Fibroblast of skin of right quadriceps (primary cell): ENCODE results near the gene TAS2R60.
A peak's percentile ranks its signal among the peaks of the same experiment; 100 is the strongest.
"Not testable (repeated sequence)": the region's sequence is repeated elsewhere in the genome, so short reads cannot be mapped to it uniquely, and the experiment has no call there.

ENCODE experiments used
- DNase-seq: peaks from one replicate; pipeline ENCODE4 v3.0.0-alpha.2; 2013

The TAS2R60 gene

GRCh38 chr7:143411976-143412708, 31.1 kb upstream of the TAS2R60 start:
- DNase-seq = no peak

GRCh38 chr7:143413123-143413522, 30.1 kb upstream of the TAS2R60 start:
- DNase-seq = no peak

DNA sequence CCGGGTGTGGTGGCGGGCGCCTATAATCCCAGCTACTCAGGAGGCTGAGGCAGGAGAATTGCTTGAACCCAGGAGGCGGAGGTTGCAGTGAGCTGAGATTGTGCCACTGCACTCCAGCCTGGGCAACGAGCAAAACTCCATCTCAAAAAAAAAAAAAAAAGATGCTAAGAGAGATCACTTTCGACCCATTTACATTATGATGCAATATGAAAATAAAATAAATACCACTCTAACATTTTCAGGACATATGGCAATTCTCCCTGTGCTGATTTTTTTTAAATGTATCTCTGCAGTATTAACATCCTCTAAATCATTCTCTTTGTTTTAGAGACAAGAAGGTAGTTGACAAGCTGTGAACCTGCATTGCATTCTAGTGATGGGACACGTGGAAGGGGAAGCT, 28.0 kb upstream of the TAS2R60 start:
- DNase-seq = not testable (repeated sequence)

GRCh38 chr7:143415742-143416397, 27.4 kb upstream of the TAS2R60 start:
- DNase-seq = peak; percentile 28

DNA sequence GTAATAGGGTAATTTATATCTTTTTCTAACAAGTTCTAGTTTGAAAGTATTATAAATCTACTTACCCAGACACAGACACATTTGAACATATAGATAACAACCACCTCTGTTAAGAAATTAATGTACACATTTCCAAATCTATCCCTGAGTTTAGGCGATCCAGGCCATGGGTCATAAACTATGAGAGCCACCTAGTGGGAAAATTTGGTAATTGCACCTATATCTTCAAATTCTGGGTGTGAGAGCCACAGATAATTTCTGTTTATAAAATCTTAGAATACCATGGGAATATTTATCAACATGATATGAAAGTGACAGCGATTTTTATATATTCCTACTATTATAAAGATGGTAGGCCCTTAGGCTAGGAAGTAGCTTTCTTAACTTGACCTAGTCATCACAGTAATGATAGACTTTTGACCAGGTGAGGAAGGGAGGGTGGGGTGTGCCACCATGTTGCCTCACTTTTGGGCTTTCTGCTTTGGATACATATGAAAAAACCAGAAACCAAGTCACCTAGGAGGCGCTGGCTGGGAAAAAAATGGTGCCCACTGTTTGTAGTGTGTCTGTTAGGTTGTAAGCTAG, 26.6 kb upstream of the TAS2R60 start:
- peak; percentile 57 for DNase-seq

DNA sequence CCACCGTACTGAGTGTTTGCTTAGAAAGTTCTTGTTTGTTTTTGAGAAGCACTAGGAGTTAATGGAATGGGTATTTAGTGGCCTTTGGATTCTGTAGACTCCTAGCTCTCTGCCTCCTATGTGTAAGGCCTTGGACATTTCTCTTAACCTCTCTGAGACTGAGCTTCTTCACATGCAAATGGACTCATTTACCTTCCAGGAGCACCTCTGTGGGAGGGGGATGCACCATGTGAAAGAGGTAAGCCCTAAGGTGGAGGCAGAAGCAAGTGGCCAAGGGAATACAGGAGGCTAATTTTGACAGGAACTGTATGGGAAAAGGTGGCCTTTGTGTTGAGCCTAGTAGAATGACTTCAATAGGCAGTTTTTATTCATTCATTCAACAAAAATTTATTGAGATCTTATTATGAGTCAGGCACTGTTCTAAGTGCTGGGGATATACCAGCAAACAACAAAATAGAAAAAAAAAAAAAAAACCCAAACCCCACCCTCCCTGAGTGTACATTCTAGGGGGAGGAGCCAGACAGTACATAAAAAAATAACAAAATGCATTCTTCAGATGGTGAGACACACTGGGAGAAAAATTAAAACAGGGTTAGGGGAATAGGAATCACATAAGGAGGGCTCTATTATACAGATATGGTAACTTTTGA, 25.4 kb upstream of the TAS2R60 start:
- peak; percentile 39 for DNase-seq

GRCh38 chr7:143418681-143419458, 24.4 kb upstream of the TAS2R60 start:
- DNase-seq = no peak

DNA sequence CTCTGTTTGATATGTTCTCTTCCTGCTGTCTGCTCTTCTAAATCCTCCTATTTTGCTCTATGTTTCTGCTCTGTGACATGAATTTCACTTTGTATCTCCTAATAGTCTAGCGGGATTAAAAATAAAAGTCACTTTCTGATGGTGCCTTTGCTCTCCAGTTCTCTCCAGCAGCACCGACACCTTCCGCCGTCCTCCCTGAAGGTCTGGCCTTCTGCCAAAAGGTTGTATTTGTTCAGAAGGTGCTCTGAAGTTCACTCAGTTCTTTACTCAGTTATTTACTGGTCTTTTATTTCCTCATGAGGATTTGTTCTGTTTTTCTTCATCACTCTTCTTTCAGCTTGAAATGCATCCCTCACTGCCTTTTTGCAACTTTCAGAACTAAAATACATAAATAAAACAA, 23.4 kb upstream of the TAS2R60 start:
- no peak for DNase-seq

- DNase-seq = not testable (repeated sequence)
Observed at GRCh38 chr7:143420624-143421023, 22.6 kb upstream of the TAS2R60 start.

DNA sequence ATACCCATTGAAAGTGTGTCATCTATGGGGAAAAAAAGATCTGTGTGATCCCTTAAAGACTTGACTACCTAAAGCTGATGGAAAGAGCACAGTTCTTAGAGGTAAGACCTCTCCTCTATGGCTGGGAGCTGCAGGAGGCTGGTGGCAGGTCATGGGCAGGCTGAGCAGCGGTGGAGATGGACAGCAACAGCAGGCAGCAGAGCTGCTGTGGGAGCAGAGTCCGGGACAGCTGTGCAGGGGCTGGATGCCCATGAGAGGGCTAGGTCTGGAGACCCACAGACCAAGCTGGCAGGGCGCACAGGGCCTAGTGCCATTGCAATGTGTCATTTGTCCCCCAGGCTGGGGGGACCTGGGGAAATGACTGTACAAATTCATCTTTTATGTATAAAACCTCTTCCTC, 21.2 kb upstream of the TAS2R60 start:
- DNase-seq = no peak

DNA sequence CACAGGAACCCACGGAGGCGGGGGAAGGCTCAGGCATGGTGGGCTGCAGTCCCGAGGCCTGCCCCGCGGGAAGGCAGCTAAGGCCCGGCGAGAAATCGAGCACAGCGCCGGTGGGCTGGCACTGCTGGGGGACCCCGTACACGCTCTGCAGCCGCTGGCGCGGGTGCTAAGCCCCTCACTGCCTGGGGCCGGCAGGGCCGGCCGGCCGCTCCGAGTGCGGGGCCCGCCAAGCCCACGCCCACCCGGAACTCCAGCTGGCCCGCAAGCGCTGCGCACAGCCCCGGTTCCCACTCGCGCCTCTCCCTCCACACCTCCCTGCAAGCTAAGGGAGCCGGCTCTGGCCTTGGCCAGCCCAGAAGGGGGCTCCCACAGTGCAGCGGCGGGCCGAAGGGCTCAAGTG, 18.8 kb upstream of the TAS2R60 start:
- not testable (repeated sequence) for DNase-seq

DNA sequence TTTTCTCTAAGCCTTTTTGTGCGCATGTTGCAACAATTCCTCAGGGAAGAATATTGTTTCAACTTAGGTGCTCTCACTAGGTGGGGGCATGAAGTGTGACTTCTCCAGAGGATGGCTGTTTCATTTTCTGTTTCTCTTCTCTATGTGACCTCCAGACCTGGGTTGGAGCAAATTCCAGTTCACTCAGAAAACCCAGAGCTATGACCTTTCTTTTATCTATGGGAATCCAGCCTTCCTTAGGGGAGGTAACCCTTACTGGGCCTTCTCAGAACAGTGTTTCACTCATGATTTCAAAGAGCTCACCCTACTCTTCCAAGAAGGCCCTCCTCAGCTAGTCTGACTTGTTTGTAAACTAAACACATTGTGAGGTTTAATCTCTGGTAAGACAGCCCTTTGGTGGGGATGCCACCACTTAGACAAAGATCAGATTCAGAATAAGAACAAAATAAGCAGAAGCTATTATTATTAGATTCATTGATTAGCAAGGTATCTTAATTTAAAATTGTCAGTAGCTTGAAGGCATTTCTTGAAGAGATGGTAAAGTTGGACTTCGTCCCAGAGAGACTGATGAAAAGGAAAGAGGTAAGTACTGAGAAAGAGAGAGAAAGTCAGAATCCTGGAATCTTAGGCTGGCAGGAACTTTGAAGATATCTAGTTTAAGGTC, 16.6 kb upstream of the TAS2R60 start:
- no peak for DNase-seq

GRCh38 chr7:143429770-143430698, 13.2 kb upstream of the TAS2R60 start:
- DNase-seq = peak; percentile 38

GRCh38 chr7:143431109-143431508, 12.1 kb upstream of the TAS2R60 start:
- DNase-seq = no peak

DNA sequence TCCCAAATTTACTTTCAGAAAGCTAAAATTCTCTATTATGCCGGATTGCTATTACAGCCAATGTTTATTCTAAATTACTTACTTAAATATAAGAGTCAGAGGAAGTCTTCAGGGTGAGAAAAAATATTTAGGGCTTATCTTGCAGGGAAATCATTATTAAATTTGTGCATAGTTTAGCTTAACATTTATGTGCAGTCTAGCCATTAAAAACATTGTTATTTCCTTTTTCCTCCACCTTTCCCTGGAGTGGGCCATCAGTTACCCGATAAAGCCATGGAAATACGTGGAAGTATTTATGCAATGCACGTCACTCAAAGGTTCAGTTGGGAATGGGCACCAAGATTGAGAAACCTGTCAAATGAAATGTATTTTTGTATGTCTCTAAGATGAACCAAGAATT, 9.5 kb upstream of the TAS2R60 start:
- no peak for DNase-seq

DNA sequence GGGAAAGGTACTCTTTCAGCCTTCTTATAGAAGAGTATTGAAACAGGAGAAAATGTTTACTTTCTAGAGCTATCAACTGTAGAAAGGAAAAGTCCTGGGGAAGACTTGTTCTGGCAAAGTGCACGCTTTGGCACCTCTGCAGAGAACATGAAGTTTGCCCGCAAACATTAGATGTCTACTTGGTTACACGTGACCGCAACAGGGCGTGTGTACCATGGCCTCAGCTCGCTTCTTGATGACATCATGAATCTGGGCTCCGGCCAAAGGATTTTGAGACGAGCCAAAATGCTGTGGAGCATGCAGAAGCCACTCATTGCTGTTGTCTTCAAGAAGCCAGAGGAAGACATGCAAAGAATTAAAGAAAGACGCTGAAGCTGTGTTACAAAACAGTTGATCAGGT, 8.6 kb upstream of the TAS2R60 start:
- no peak for DNase-seq

DNA sequence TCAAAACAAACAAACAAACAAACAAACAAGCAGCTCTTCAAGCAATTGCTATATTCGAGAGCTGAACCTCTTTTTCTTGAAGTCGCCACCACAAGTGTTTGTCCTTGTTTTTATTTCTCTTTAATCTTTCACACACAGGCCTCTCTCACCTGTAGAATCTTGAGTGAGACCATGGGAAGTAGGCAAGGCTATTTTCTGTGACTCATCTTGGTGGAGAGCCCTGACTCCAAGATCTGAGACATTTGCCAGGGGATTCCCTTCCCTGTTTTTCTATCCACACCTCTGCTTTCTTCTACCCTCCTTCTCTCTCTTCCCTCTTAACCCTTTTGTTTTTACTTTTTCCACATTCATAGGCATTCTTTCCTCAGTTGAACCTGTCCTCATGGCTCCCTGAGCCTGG, 8.0 kb upstream of the TAS2R60 start:
- DNase-seq = no peak

DNA sequence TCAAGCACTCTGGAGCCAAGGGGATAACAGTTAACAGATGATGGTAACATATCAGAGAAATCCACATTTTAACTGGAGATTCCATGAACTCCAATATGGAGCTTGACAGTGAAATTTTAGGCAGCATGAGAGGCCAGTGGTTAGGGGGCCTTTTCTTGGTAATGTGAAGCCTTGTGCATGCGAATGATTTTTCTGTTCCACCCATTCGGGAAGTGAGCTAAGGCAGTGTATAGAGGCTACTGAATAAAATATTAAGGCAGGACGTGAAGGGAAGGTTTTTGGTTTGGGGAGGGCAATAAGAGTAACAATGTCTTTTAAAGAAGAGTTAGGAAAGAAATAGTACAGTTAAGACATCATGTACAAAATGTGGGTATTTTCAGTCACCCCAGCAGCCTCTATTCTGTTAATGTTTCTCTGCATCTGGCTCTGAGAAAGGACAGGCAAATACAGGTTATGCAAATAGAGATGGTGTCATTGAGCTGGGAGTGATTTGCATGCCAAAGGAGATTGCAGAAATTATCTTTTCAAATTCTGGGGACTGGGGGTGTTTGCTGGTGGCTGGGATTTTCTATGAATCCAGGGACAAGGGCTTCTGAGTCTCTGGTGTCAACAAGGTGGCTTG, 6.8 kb upstream of the TAS2R60 start:
- DNase-seq = no peak

GRCh38 chr7:143437578-143437977, 5.7 kb upstream of the TAS2R60 start:
- no peak for DNase-seq

- DNase-seq = no peak
Observed at GRCh38 chr7:143439866-143440265, 3.4 kb upstream of the TAS2R60 start.
